VCaP (cell line): Measurements from ENCODE around the gene TBRG1.

Experiments used
- H3K27ac ChIP-seq: fragments of 450-650 bp; 2 replicates; pipeline ENCODE4 v1.5.1; 2017
- CTCF ChIP-seq: fragments of 450-650 bp; conservative IDR thresholded peaks from 2 replicates; pipeline ENCODE4 v1.5.1; 2017; ENCODE audit warnings: mild to moderate bottlenecking, moderate library complexity

TBRG1 gene

GRCh38 chr11:124605719-124606118, 16.9 kb upstream of the TBRG1 start:
- TF ChIP-seq CTCF = no peak

GRCh38 chr11:124608147-124608546, 14.5 kb upstream of the TBRG1 start:
- H3K27ac ChIP-seq = no peak overlapping the region
- TF ChIP-seq CTCF = no peak

More at GRCh38 chr11:124605719-124606118, 16.9 kb upstream of the TBRG1 start:
- H3K27ac ChIP-seq = no peak overlapping the region

- no peak overlapping the region for H3K27ac ChIP-seq
- no peak for TF ChIP-seq CTCF
Observed at GRCh38 chr11:124610295-124610694, 12.4 kb upstream of the TBRG1 start.

GRCh38 chr11:124611064-124611463, 11.6 kb upstream of the TBRG1 start, which contains the start of gene PANX3:
Gene PANX3, plus strand, starts transcription at chr11:124611428. Its CDS starts 129 bp downstream, at chr11:124611557.
- TF ChIP-seq CTCF = no peak
- no peak within 1 kb of the TSS for H3K27ac ChIP-seq

- TF ChIP-seq CTCF = no peak
- no peak overlapping the region for H3K27ac ChIP-seq
Observed at GRCh38 chr11:124612045-124612444, 10.6 kb upstream of the TBRG1 start.

GRCh38 chr11:124612567-124613246, 10.0 kb upstream of the TBRG1 start:
- TF ChIP-seq CTCF = no peak
- no peak overlapping the region for H3K27ac ChIP-seq

GRCh38 chr11:124618863-124619262, 3.8 kb upstream of the TBRG1 start:
- TF ChIP-seq CTCF = no peak

More at GRCh38 chr11:124618863-124619262, 3.8 kb upstream of the TBRG1 start:
- H3K27ac ChIP-seq = peak overlapping the region; percentile 23; the same call in 1 of the 2 replicates
